K562 (cell line): ENCODE measurements around the gene EGLN3. TPM values are rescaled to one million over a fixed set of nuclear protein-coding genes. Genes with fewer than 3 reads are reported as not detected.

Experiments
- ATAC-seq: fragments of 200-7000 bp; cut with Tn5 transposase; 3 replicates; pipeline ENCODE4 v1.9.1; 2020; ENCODE audit warnings: moderate library complexity
- BruUV-seq: library from RNA; stranded (reverse); fragments of 400-500 nt; replicated peaks from 2 replicates; lab custom pipeline; 2021; lab: Mats Ljungman, UMichigan
- CTCF ChIA-PET: fragments of 300-600 bp; formaldehyde crosslinking; extraction: SDS; loops from one replicate; lab custom pipeline; 2021; ENCODE audit warnings: low intra/inter-chr PET ratio; lab: Yijun Ruan, JAX
- POLR2A ChIA-PET: fragments of 300-600, 350-650 bp; sonication (Branson Sonifier 250); formaldehyde crosslinking; extraction: SDS; loops from one replicate; lab custom pipeline; 2021; ENCODE audit warnings: antibody characterized with exemption, inconsistent platforms; lab: Yijun Ruan, JAX
- DNase-seq, 4 experiments: peaks; one replicate each; pipeline versions ENCODE4 v3.0.0 to v3.0.0-alpha.2; 2011 to 2018; ENCODE audit warnings: low spot score in 3 of 4, mixed read lengths in 3 of 4; ENCODE audit errors: extremely low read depth in 1 of 4
- FAIRE-seq: peaks from 2 replicates; lab custom pipeline; 2011; peaks lifted over from hg19 to GRCh38; lab: Jason Lieb, UNC
- H2AFZ ChIP-seq: 2 replicates; pipeline ENCODE4 v1.6.0; 2011; ENCODE audit warnings: low read depth, low read length, control low read depth, inconsistent platforms
- H3K27ac ChIP-seq: fragments of 200-600 bp; 3 replicates; pipeline ENCODE4 v1.8.0; 2011; ENCODE audit warnings: low read depth, mild to moderate bottlenecking, control low read depth, inconsistent platforms, low read length, moderate library complexity, mixed read lengths; ENCODE audit errors: extremely low read depth
- H3K27me3 ChIP-seq, 2 experiments: fragments of 300-600 bp in 1 of 2; 2 replicates in 1 of 2; 3 replicates in 1 of 2; pipeline versions ENCODE4 v1.6.0 to v1.8.0; 2011; ENCODE audit warnings: inconsistent platforms in 2 of 2, low read length in 2 of 2, mild to moderate bottlenecking in 1 of 2, mixed read lengths in 1 of 2, moderate library complexity in 1 of 2; ENCODE audit not compliant: control insufficient read depth in 2 of 2, insufficient read depth in 2 of 2
- H3K36me3 ChIP-seq: fragments of 300-600 bp; 3 replicates; pipeline ENCODE4 v1.8.0; 2011; ENCODE audit warnings: mild to moderate bottlenecking, low read length, inconsistent platforms; ENCODE audit not compliant: control insufficient read depth, insufficient read depth
- H3K4me1 ChIP-seq, 2 experiments: fragments of 200-600 bp in 1 of 2; replicated peaks in 1 of 2; 2 replicates in 1 of 2; 3 replicates in 1 of 2; pipeline versions ENCODE4 v1.5.1 to v1.8.0; 2011; ENCODE audit warnings: inconsistent platforms in 2 of 2, low read length in 2 of 2, mild to moderate bottlenecking in 1 of 2, mixed read lengths in 1 of 2, moderate library complexity in 1 of 2; ENCODE audit not compliant: control insufficient read depth in 2 of 2, insufficient read depth in 2 of 2
- H3K4me2 ChIP-seq: 2 replicates; pipeline ENCODE4 v1.6.1; 2011; ENCODE audit warnings: low read length, control low read depth, inconsistent platforms, mixed read lengths; ENCODE audit not compliant: insufficient read depth
- H3K4me3 ChIP-seq: fragments of 200-600 bp; sonication (generic), shearing (Covaris generic); 2 replicates; pipeline ENCODE4 v1.5.1; 2016; ENCODE audit warnings: control low read depth, inconsistent platforms
- H3K79me2 ChIP-seq: fragments of 200-600 bp; 3 replicates; pipeline ENCODE4 v1.8.0; 2011; ENCODE audit warnings: low read length, inconsistent platforms; ENCODE audit not compliant: control insufficient read depth, insufficient read depth
- H3K9ac ChIP-seq, 2 experiments: 2 replicates each; pipeline versions ENCODE4 v1.6.0 to v1.6.1; 2011; ENCODE audit warnings: low read depth in 2 of 2, low read length in 2 of 2, control low read depth in 1 of 2, inconsistent platforms in 1 of 2, mild to moderate bottlenecking in 1 of 2, mixed read lengths in 1 of 2; ENCODE audit not compliant: insufficient read depth in 1 of 2
- H3K9me1 ChIP-seq: one replicate; pipeline ENCODE4 v1.6.0; 2011; ENCODE audit warnings: inconsistent platforms, mild to moderate bottlenecking, low read length, moderate library complexity; ENCODE audit not compliant: control insufficient read depth, insufficient read depth
- H3K9me3 ChIP-seq: replicated peaks from 2 replicates; pipeline ENCODE4 v1.5.1; 2011; ENCODE audit warnings: low read depth, low read length, inconsistent platforms; ENCODE audit not compliant: control insufficient read depth, insufficient read depth
- H4K20me1 ChIP-seq: replicated peaks from 2 replicates; pipeline ENCODE4 v1.6.1; 2011; ENCODE audit warnings: low read length, inconsistent platforms, mixed read lengths; ENCODE audit not compliant: control insufficient read depth, insufficient read depth
- C11orf30 ChIP-seq: fragments of 450-650 bp; IDR thresholded peaks from 2 replicates; pipeline ENCODE4 v1.6.1; 2016; ENCODE audit warnings: low read depth, mild to moderate bottlenecking
- FOS ChIP-seq: IDR thresholded peaks from 3 replicates; pipeline ENCODE4 v1.6.1; 2011; ENCODE audit not compliant: insufficient read length; ENCODE audit errors: extremely low read depth
- FOXA1 ChIP-seq: fragments of 450-650 bp; IDR thresholded peaks from 2 replicates; pipeline ENCODE4 v1.6.1; 2016; ENCODE audit warnings: mild to moderate bottlenecking, borderline replicate concordance
- FOXO4 ChIP-seq: fragments of 450-650 bp; formaldehyde crosslinking; IDR thresholded peaks from 2 replicates; pipeline ENCODE4 v1.4.0; 2020; ENCODE audit warnings: mild to moderate bottlenecking, moderate library complexity
- MLLT1 ChIP-seq, 2 experiments: fragments of 450-650 bp; IDR thresholded peaks; 2 replicates each; pipeline ENCODE4 v1.6.1; 2016
- PHTF2 ChIP-seq: fragments of 250-450 bp; sonication (Bioruptor Pico); IDR thresholded peaks from 2 replicates; pipeline ENCODE4 v1.5.0; 2021; ENCODE audit warnings: mild to moderate bottlenecking
- STAT6 ChIP-seq: sonication (generic); formaldehyde crosslinking; IDR thresholded peaks from 2 replicates; pipeline ENCODE4 v1.8.1; 2023; ENCODE audit warnings: mild to moderate bottlenecking, missing genetic modification reagents
- SUPT5H ChIP-seq: fragments of 450-650 bp; IDR thresholded peaks from 2 replicates; pipeline ENCODE4 v1.6.1; 2016
- TEAD1 ChIP-seq, 2 experiments: fragments of 450-650 bp in 1 of 2; sonication (generic) in 1 of 2; formaldehyde crosslinking; IDR thresholded peaks; 2 replicates each; pipeline versions ENCODE4 v1.4.0 to v1.8.0; 2020 to 2022; ENCODE audit warnings: mild to moderate bottlenecking in 2 of 2, missing genetic modification reagents in 1 of 2
- XRCC5 ChIP-seq: fragments of 200-400 bp; formaldehyde crosslinking; IDR thresholded peaks from 2 replicates; pipeline ENCODE4 v1.6.1; 2017; ENCODE audit warnings: low read depth, mild to moderate bottlenecking, low read length
- ZNF316 ChIP-seq: fragments of 450-650 bp; IDR thresholded peaks from 2 replicates; pipeline ENCODE4 v1.6.1; 2016
- ZNF644 ChIP-seq: fragments of 200-800 bp; sonication (Bioruptor generic); IDR thresholded peaks from 2 replicates; pipeline ENCODE4 v1.6.1; 2016; ENCODE audit warnings: low read depth, missing genetic modification characterization, missing compliant biosample characterization
- ZSCAN29 ChIP-seq: fragments of 450-650 bp; IDR thresholded peaks from 2 replicates; pipeline ENCODE4 v1.6.1; 2017
- WGBS: fragments of 100-300 bp; shearing (Covaris generic); methylation state at CpG from one replicate; pipeline ENCODE4 v1.1.6; 2016; ENCODE audit warnings: low coverage, mixed read lengths; ENCODE audit not compliant: insufficient coverage; ENCODE audit errors: missing lambda C conversion rate; 5-methylcytosine and 5-hydroxymethylcytosine counted together
- in situ Hi-C: fragments of 300-500 bp; cut with MboI; formaldehyde crosslinking; loops from 4 replicates; pipeline ENCODE4 v1.15.0; 2018; ENCODE audit warnings: inconsistent platforms, mixed read lengths
- intact Hi-C: fragments of 100-400 bp; cut with micrococcal nuclease; formaldehyde crosslinking; loops from 2 replicates; pipeline ENCODE4 v1.14.2; 2022
- polyA plus RNA-seq, 8 experiments: library from polyadenylated mRNA; depleted of rRNA in 4 of 8; stranded (reverse) in 5 of 8; unstranded in 3 of 8; fragments of >200 nt; fragmentation: Nextera tagmentation in 2 of 8; fragmentation: Illumina TruSeq in 1 of 8; extraction: Ambion mirVana in 2 of 8; extraction: Trizol in 1 of 8; gene quantifications; 2 replicates each; pipeline versions ENCODE4 v1.2.1 to v1.2.3, GENCODE V29; 2011 to 2014; ENCODE audit warnings: inconsistent platforms in 1 of 8, missing spikeins in 1 of 8
- total RNA-seq, 7 experiments: library from RNA; depleted of rRNA in 6 of 7; stranded (reverse); fragments of >200 nt in 6 of 7; fragmentation: Illumina TruSeq in 2 of 7; extraction: Trizol in 2 of 7; gene quantifications; 2 replicates each; pipeline versions ENCODE4 v1.2.1 to v1.2.3, GENCODE V29; 2011 to 2021; ENCODE audit warnings: low replicate concordance in 1 of 7
- TF ChIP-seq, protein P1 (sequence below): fragments of 450-650 bp; conservative IDR thresholded peaks from 2 replicates; pipeline ENCODE4 v1.6.1; 2016; ENCODE audit warnings: missing genetic modification characterization, low read depth, mild to moderate bottlenecking, missing compliant biosample characterization, moderate library complexity

EGLN3 gene
- total and polyA plus RNA-seq, 9 of the 15 experiments (the other 6 are each of a cell fraction or from before 2014, with no cell fraction given) = 2.5 to 87.6 (median 5.8) TPM

DNA sequence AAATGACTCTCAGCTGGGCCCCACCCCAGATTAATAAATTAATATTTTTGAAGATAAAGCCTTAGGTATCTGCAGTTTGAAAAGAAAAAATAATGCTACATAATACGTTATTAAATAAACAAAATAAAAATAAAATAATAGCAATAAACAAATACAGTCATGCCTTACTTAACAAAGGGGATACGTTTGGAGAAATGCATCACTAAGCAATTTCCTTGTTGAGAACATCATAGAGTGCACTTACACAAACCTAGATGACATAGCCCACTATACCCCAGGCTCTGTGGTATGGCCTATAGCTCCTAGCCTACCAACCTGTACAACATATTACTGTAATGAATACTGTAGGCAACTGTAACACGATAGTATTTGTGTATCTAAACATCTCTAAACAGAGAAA lies 7.1 kb upstream of the EGLN3 start:
- DNase-seq (no peak), ATAC-seq (no peak), FAIRE-seq (no peak)
- Histone ChIP-seq H3K4me1 (peaks cover 2 to 9% of the 10 kb centered on the region in 2 experiments; a peak in 3 of 5 replicates), H3K79me2 (no peaks in the 10 kb centered on the region), H3K27me3 (no peaks in the 10 kb centered on the region), H3K4me3 (no peak overlapping the region), H3K9ac (no peak overlapping the region), H3K4me2 (no peak overlapping the region; the same call in 1 of the 2 replicates), H3K36me3 (no peaks in the 10 kb centered on the region), H3K9me3 (peaks cover 4% of the 10 kb centered on the region; the same call in 1 of the 2 replicates), H2AFZ (no peak overlapping the region), H3K9me1 (no peaks in the 10 kb centered on the region), H3K27ac (no peak overlapping the region), H4K20me1 (no peaks in the 10 kb centered on the region)
- TF ChIP-seq ZNF644 (tag) = no peak
- no peak for TF ChIP-seq STAT6 (CRISPR knock-in tag)
- TF ChIP-seq TEAD1 (CRISPR knock-in tag; IDR thresholded peaks at IDR 0.05) = no peak
- TF ChIP-seq XRCC5 = no peak
- TF ChIP-seq FOS = no peak
- TF ChIP-seq ZNF316 = peak; percentile 33; the same call in 1 of the 2 replicates
- TF ChIP-seq FOXO4 (CRISPR knock-in tag) = no peak
- TF ChIP-seq ZSCAN29 = no peak
- TF ChIP-seq C11orf30 = 0 out of 2 replicates have a peak, but pooled peaks have one; percentile 8
- no peak for TF ChIP-seq MLLT1 (IDR thresholded peaks at IDR 0.05)
- TF ChIP-seq FOXA1 = no peak
- no peak for TF ChIP-seq PHTF2 (CRISPR knock-in tag)
- TF ChIP-seq, protein P1, sequence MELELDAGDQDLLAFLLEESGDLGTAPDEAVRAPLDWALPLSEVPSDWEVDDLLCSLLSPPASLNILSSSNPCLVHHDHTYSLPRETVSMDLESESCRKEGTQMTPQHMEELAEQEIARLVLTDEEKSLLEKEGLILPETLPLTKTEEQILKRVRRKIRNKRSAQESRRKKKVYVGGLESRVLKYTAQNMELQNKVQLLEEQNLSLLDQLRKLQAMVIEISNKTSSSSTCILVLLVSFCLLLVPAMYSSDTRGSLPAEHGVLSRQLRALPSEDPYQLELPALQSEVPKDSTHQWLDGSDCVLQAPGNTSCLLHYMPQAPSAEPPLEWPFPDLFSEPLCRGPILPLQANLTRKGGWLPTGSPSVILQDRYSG = no peak
- TF ChIP-seq SUPT5H = no peak
- no TSS peak for BruUV-seq
- in situ Hi-C loops (no loop called here), intact Hi-C loops (no loop called here)
- POLR2A ChIA-PET = interaction anchor here (1.6 kb wide), 1 partner anchor 10 kb away, joined by 8 read pairs; no protein-coding TSS in a partner anchor
- WGBS = 39% methylated on average over 3 of the region's 3 CpGs
- CTCF ChIA-PET = no interaction called here
